ENCODE data around the gene BTBD2.

The BTBD2 gene

GRCh38 chr19:1970806-1971502, 44.6 kb downstream of the BTBD2 start:
- Histone ChIP-seq H3K4me3 (ENCODE audit: low read length, poor library complexity, severe bottlenecking) (no peak overlapping the region), H3K36me3 (ENCODE audit: insufficient read depth, low read length) (peaks cover 40% of the 10 kb centered on the region; the same call in 1 of the 2 replicates), H3K27me3 (ENCODE audit: insufficient read depth, low read length, poor library complexity, severe bottlenecking) (no peaks in the 10 kb centered on the region), H3K9me3 (ENCODE audit: insufficient read depth, low read depth, low read length) (no peaks in the 10 kb centered on the region), H3K79me2 (ENCODE audit: insufficient read depth, low read length) (peaks cover 60% of the 10 kb centered on the region; the same call in 1 of the 2 replicates), H3F3A (ENCODE audit: low read depth) (no peaks in the 10 kb centered on the region), H3K4me1 (ENCODE audit: insufficient read depth, low read length, poor library complexity, severe bottlenecking) (no peaks in the 10 kb centered on the region), H4K20me1 (ENCODE audit: insufficient read depth, low read length, poor library complexity, severe bottlenecking) (peaks cover 29% of the 10 kb centered on the region), H2AFZ (ENCODE audit: low read length) (no peak overlapping the region), H3K4me2 (ENCODE audit: low read depth, low read length, poor library complexity, severe bottlenecking) (no peak overlapping the region), H3K9ac (ENCODE audit: low read depth, low read length, poor library complexity, severe bottlenecking) (no peak overlapping the region), H3K9me2 (replicated peaks; ENCODE audit: low read depth, low read length) (no peaks in the 10 kb centered on the region)
- no peak for TF ChIP-seq EZH2phosphoT487 (IDR thresholded peaks at IDR 0.05; ENCODE audit: borderline replicate concordance)
- TF ChIP-seq, protein P1, sequence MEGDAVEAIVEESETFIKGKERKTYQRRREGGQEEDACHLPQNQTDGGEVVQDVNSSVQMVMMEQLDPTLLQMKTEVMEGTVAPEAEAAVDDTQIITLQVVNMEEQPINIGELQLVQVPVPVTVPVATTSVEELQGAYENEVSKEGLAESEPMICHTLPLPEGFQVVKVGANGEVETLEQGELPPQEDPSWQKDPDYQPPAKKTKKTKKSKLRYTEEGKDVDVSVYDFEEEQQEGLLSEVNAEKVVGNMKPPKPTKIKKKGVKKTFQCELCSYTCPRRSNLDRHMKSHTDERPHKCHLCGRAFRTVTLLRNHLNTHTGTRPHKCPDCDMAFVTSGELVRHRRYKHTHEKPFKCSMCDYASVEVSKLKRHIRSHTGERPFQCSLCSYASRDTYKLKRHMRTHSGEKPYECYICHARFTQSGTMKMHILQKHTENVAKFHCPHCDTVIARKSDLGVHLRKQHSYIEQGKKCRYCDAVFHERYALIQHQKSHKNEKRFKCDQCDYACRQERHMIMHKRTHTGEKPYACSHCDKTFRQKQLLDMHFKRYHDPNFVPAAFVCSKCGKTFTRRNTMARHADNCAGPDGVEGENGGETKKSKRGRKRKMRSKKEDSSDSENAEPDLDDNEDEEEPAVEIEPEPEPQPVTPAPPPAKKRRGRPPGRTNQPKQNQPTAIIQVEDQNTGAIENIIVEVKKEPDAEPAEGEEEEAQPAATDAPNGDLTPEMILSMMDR (conservative IDR thresholded peaks at IDR 0.05; ENCODE audit: low read length) = no peak

- Histone ChIP-seq H3K4me2 (ENCODE audit: low read depth, low read length, poor library complexity, severe bottlenecking) (no peak overlapping the region), H4K20me1 (ENCODE audit: insufficient read depth, low read length, poor library complexity, severe bottlenecking) (peaks cover 34% of the 10 kb centered on the region), H3K9me3 (ENCODE audit: insufficient read depth, low read depth, low read length) (no peaks in the 10 kb centered on the region), H3K4me1 (ENCODE audit: insufficient read depth, low read length, poor library complexity, severe bottlenecking) (no peaks in the 10 kb centered on the region), H3K79me2 (ENCODE audit: insufficient read depth, low read length) (peaks cover 58% of the 10 kb centered on the region; the same call in 1 of the 2 replicates), H3K36me3 (ENCODE audit: insufficient read depth, low read length) (peaks cover 32% of the 10 kb centered on the region; the same call in 1 of the 2 replicates), H3K9me2 (replicated peaks; ENCODE audit: low read depth, low read length) (no peaks in the 10 kb centered on the region), H2AFZ (ENCODE audit: low read length) (no peak overlapping the region), H3K4me3 (ENCODE audit: low read length, poor library complexity, severe bottlenecking) (no peak overlapping the region), H3K9ac (ENCODE audit: low read depth, low read length, poor library complexity, severe bottlenecking) (no peak overlapping the region), H3K27me3 (ENCODE audit: insufficient read depth, low read length, poor library complexity, severe bottlenecking) (no peaks in the 10 kb centered on the region), H3F3A (ENCODE audit: low read depth) (no peaks in the 10 kb centered on the region)
- no peak for TF ChIP-seq EZH2phosphoT487 (IDR thresholded peaks at IDR 0.05; ENCODE audit: borderline replicate concordance)
- TF ChIP-seq, protein P1 (conservative IDR thresholded peaks at IDR 0.05; ENCODE audit: low read length) = no peak
Observed at GRCh38 chr19:1970003-1970805, 45.3 kb downstream of the BTBD2 start.

DNA sequence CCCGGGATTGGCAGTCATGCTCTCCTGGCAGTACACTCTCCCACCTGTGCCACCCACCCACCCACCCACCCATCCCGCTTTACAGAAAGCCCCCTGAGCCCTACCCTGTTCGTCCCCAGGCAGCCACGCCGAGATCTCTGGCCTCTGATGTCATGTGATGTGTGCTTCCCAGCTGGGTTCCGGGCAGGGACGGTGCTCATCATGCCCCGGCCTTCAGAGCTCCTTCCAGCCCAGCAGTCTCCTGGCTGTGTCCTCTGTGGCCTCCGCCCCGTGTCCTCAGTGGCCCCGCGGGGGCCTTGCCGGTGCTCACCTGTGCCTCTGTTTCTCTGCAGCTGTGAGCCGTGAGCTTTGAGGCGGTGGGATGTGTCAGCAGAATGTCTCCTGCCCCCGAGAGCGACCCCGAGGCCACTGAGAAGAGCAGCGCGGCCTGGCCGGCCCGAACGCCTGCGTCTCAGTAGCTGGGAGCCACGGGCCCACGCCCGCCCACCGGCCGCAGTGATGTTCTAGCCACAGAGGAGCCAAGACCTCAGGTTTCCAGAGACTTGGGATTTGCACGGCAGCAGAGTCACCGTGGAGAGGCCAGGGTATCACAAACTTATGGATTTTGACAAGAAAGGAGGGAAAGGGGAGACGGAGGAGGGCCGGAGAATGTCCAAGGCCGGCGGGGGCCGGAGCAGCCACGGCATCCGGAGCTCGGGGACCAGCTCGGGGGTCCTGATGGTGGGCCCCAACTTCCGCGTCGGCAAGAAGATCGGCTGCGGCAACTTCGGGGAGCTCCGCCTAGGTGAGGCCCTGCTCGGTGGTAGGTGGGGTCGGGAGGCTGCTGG, 46.1 kb downstream of the BTBD2 start:
- H3K79me2 ChIP-seq (ENCODE audit: insufficient read depth, low read length) = peaks cover 52% of the 10 kb centered on the region; the same call in 1 of the 2 replicates
- no peaks in the 10 kb centered on the region for H3K9me2 ChIP-seq (replicated peaks; ENCODE audit: low read depth, low read length)
- H3K4me1 ChIP-seq (ENCODE audit: insufficient read depth, low read length, poor library complexity, severe bottlenecking) = no peaks in the 10 kb centered on the region
- TF ChIP-seq, protein P1 (conservative IDR thresholded peaks at IDR 0.05; ENCODE audit: low read length) = no peak
- no peak for TF ChIP-seq EZH2phosphoT487 (IDR thresholded peaks at IDR 0.05; ENCODE audit: borderline replicate concordance)
- no peak overlapping the region for H3K4me2 ChIP-seq (ENCODE audit: low read depth, low read length, poor library complexity, severe bottlenecking)
- peaks cover 27% of the 10 kb centered on the region; the same call in 1 of the 2 replicates for H3K36me3 ChIP-seq (ENCODE audit: insufficient read depth, low read length)
- H3K27me3 ChIP-seq (ENCODE audit: insufficient read depth, low read length, poor library complexity, severe bottlenecking) = no peaks in the 10 kb centered on the region
- H4K20me1 ChIP-seq (ENCODE audit: insufficient read depth, low read length, poor library complexity, severe bottlenecking) = peaks cover 37% of the 10 kb centered on the region
- no peak overlapping the region for H3K4me3 ChIP-seq (ENCODE audit: low read length, poor library complexity, severe bottlenecking)
- no peaks in the 10 kb centered on the region for H3K9me3 ChIP-seq (ENCODE audit: insufficient read depth, low read depth, low read length)
- no peak overlapping the region for H3K9ac ChIP-seq (ENCODE audit: low read depth, low read length, poor library complexity, severe bottlenecking)
- H2AFZ ChIP-seq (ENCODE audit: low read length) = no peak overlapping the region
- no peaks in the 10 kb centered on the region for H3F3A ChIP-seq (ENCODE audit: low read depth)

Data from Loucy (cell line).